GM12891 (cell line): Measurements from ENCODE around the gene SMG6.

Experiments used
- DNase-seq: peaks from one replicate; pipeline ENCODE4 v3.0.0; 2011; ENCODE audit warnings: low spot score; ENCODE audit not compliant: insufficient read length
- FAIRE-seq: peaks from 2 replicates; lab custom pipeline; 2011; peaks lifted over from hg19 to GRCh38; lab: Jason Lieb, UNC
- PAX5 ChIP-seq: IDR thresholded peaks from 2 replicates; pipeline ENCODE4 v1.6.1; 2011; ENCODE audit warnings: low read length, moderate library complexity, mild to moderate bottlenecking; ENCODE audit not compliant: insufficient read depth, severe bottlenecking
- POLR2A ChIP-seq: IDR thresholded peaks from 2 replicates; pipeline ENCODE4 v1.6.1; 2011; ENCODE audit warnings: low read depth, low read length, control low read depth
- POLR2AphosphoS5 ChIP-seq: IDR thresholded peaks from 2 replicates; pipeline ENCODE4 v1.6.1; 2011; ENCODE audit warnings: low read depth, low read length, control low read depth
- POU2F2 ChIP-seq: IDR thresholded peaks from 2 replicates; pipeline ENCODE4 v1.6.1; 2011; ENCODE audit warnings: low read depth, mild to moderate bottlenecking, control low read depth, low read length, moderate library complexity
- SPI1 ChIP-seq: IDR thresholded peaks from 2 replicates; pipeline ENCODE4 v1.6.1; 2011; ENCODE audit warnings: low read depth, low read length, control low read depth
- TAF1 ChIP-seq: IDR thresholded peaks from 2 replicates; pipeline ENCODE4 v1.6.1; 2011; ENCODE audit warnings: low read depth, low read length, control low read depth

SMG6 gene

DNA sequence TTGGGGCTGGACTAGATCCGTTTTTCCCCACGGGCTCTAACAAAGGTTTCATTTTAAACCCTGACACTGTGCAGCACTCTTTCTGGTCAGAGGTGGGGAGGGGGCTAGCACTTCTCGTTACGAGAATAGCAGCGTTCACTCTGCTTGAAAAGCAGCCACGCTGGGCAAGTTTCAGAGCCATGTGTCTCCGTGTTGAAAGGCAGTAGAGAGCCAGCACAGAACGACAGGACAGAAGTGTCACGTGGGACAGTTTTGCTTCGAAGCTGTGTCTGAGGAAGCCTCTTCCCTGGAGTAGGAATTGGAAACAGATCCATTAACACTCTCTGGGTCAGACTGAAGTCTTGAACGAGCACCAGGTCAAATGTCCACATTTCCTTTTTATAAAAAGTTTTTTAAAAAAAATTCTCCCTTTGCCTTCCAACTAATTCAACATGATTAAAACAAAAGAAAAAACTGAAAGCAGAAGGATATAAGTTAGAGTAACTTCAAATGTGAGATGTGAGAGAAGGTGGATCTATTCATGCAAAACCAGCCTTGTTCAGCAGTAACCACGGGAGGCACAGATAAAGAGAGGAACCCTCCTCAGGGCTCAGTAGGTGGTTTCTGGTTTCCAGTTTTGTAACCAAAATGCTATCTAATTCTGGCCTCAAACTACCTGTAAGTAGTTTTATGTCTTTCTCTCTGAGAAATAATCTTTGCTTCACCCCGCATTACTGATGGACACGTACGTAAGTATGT lies 65.0 kb downstream of the SMG6 start:
- DNase-seq, result no peak
- FAIRE-seq, result peak; percentile 98
- TF ChIP-seq TAF1 (peak; percentile 59; the same call in 1 of the 2 replicates), SPI1 (peak; percentile 71), PAX5 (peak; percentile 17), POLR2AphosphoS5 (no peak; the same call in 1 of the 2 replicates), POLR2A (peak; percentile 61), POU2F2 (peak; percentile 86; the same call in 1 of the 2 replicates)

DNA sequence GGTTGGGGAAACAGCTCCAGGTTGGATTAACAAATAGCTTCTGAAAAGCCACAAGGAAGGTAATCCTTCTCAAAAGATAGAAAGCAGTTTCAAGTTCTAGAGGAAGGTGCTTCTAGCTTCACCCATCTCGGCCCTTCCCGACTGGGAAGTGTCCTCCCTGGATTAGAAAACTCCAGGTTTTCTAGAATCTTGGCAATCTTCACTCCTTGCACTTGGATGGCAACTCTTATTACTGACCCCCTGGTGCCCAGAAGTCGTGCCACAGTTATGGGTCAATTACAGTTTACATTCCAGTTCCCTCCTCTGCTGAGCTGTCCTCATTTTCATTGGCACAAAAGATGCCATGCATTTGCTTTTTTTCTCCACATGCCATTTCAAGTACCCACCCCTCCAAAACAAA lies 65.6 kb downstream of the SMG6 start:
- FAIRE-seq (no peak), DNase-seq (no peak)
- no peak for TF ChIP-seq POLR2AphosphoS5
- no peak for TF ChIP-seq POU2F2
- no peak for TF ChIP-seq POLR2A
- no peak for TF ChIP-seq TAF1
- no peak for TF ChIP-seq SPI1
- no peak for TF ChIP-seq PAX5

DNA sequence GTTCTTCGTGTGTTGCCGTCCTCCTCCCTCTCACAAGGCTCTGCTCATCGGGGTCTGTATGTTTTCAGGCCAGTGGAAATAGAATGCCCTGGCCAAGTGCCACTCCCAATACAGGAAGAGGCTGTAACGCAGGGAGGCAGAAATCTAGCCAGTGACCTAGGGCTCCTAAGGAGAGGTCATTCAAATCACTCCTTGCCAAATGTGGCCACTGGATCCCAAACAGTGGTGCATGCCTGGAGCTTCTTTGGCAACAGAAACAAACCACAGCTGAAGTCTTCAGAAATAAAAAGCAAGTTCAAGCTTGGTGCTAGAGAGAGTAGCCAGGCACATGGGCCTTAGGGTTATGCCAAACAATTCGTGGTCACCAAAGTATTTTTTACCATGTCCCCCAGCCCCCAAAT lies 66.1 kb downstream of the SMG6 start:
- TF ChIP-seq TAF1, result no peak
- no peak for TF ChIP-seq POU2F2
- TF ChIP-seq POLR2A, result no peak
- TF ChIP-seq PAX5, result no peak
- TF ChIP-seq SPI1, result no peak
- TF ChIP-seq POLR2AphosphoS5, result no peak
- FAIRE-seq, result no peak
- DNase-seq, result no peak

DNA sequence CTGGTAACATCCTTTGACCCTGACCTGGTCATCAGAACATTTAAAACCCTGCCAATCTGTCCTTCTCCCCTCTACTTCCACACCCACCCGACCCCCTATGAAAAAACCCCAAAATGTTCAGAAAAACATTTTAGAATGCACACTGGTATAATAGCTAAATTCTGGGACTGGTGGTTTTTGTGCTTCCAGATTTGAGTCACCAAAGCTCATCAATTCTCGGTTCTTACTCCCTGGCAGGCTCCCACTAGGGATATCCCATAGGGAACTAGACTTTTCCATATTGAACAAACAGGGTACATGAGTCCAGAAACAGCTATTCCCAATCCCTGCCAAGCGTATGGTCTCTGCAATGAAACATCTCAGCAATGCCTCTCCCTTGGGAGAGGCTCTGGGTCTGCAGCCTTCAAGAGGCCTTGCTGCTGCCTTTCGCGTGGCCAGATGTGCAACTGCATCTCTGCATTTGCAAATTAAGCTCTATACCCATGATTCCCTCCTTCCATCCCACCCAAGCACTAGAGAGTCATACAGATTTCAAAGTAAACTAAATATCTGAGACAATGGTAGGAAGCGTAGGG lies 67.7 kb downstream of the SMG6 start:
- no peak for DNase-seq
- peak; percentile 32; the same call in 1 of the 2 replicates for TF ChIP-seq POU2F2
- TF ChIP-seq TAF1, result no peak
- no peak for FAIRE-seq

DNA sequence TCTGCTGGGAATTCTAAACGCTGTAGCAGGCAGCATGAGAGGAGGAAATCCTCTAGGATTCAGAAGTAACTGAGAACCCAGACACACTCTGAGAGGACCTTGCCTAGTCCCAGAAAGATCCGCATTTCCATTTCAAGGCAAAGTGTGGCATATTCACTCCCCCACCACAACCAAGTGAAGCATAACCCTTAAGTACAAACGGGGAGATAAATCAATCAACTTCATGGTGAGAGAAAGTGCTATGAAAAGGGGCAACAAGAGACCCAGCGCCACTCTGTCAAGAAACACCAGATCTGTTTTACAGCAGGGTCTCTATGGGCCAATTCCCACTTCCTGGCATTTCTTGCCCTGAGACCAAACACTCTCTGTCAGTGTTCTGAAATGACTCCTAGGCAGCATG lies 68.3 kb downstream of the SMG6 start:
- DNase-seq (no peak), FAIRE-seq (no peak)
- TF ChIP-seq SPI1 (no peak), POLR2A (no peak), POU2F2 (no peak), POLR2AphosphoS5 (no peak), TAF1 (no peak)

DNA sequence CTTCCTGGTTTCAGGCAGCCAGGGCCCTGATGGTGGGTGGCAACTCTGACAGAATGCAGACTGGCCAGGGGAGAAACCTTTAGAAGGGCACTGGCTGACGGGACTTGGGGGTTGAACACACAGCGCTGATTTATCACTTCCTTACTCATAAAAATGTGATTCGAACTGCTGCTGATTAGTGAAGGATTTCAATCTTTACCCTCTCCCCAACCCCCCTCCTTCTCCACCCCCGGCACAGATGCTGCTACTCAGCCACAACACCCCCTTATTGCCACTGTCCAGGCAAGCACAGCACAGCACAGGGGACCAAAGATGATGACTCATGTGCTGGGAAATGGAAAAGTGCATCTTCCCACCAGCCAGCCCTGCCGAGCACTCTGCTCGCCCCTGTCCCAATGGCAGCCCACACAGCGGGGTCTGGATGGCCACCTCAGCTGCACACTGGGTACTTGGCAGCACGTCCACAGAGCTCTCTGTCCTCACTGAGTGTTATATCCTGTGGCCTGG lies 70.1 kb downstream of the SMG6 start:
- DNase-seq (no peak), FAIRE-seq (peak; percentile 58)
- TF ChIP-seq POLR2A (no peak), SPI1 (no peak), POU2F2 (no peak), PAX5 (no peak), POLR2AphosphoS5 (no peak), TAF1 (no peak)

DNA sequence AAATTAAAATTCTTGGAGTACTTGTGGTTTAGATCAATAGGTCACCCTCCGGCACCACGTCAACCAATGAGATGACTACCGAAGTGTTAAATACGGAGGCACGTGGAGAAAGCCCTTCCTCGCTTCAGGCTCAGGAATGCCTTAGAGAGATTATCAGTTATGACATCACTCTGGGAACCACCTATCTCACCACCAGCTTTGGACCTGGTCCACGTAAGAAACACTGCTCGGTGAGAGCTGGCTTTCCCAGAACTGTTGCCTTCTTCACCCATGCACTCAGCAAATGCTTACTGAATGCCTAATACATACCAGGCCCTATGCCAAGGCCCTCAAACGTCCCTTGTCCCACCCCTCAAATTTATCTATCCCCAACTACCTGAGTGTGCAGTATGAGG lies 71.3 kb downstream of the SMG6 start:
- FAIRE-seq (no peak), DNase-seq (no peak)
- no peak for TF ChIP-seq TAF1
- TF ChIP-seq PAX5, result no peak
- TF ChIP-seq POLR2A, result no peak
- no peak for TF ChIP-seq SPI1
- no peak for TF ChIP-seq POU2F2
- TF ChIP-seq POLR2AphosphoS5, result no peak

DNA sequence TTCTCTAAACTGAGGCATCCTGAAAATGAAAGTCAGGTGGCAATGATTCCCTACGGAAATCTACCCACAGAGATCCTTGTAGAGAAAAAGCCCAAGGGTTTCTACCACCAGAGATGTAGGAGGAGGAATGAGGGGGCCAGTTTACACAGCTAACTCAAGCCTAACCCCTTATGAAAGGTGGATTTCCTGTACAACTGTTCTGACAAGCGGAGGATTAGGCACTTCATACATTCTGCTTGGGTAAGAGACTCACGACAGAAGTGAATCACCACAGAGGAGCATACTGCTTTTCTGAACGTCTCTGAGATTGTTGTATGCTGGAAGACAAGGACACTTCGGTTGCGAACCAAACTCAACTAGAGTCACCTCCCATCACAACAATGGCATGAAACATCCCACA lies 72.7 kb downstream of the SMG6 start:
- DNase-seq (no peak), FAIRE-seq (peak; percentile 75)
- TF ChIP-seq POU2F2, result no peak
- no peak for TF ChIP-seq PAX5
- no peak for TF ChIP-seq TAF1
- TF ChIP-seq SPI1, result no peak
- no peak for TF ChIP-seq POLR2A
- no peak for TF ChIP-seq POLR2AphosphoS5

DNA sequence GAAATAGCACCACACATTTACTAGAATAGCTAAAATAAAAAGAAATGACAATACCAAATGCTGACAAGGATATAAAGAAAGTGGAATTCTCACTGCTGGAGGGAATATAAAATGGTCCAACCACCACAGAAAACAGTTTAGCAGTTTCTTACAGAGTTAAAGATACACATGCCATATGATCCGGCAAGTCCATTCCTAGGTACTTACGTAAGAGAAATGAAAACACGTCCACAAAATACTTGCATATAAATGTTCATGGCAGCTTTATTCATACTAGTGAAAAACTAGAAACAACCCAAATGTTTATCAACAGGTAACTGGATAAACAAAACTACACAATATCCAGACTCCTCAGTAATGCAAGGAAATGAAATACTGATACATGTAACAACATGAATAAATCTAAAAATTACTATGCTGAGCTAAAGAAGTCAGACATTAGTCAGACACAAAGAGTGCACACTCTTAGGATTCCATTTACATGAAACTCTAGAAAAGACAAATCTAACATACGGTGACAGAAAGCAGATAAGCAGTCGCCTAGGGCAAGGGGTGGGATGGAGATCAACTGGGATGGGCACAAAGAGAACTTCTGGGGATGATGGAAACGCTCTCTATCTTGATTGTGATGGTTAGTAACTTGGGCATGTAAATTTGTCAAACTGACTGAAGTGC lies 76.4 kb downstream of the SMG6 start:
- DNase-seq, result no peak
- TF ChIP-seq POLR2AphosphoS5 (no peak), PAX5 (no peak), POLR2A (no peak)
- FAIRE-seq, result no peak

DNA sequence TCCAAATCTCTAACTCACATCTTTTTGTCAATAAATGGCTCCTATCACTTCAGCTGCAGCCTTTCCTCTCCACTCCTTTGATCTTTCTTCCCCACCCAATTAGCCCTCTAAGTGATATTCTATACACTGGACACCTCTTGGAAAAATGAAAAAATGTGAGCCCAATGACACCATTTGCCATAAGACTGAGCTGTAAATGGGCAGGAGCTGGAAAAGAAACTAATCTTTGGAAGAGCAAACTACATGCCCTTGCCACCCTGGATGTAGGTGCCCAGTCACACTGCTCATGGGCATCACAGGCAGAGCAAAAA lies 80.0 kb downstream of the SMG6 start:
- TF ChIP-seq PAX5 (no peak), POLR2AphosphoS5 (no peak)
- FAIRE-seq, result no peak
- no peak for DNase-seq
